ENCODE measurements around the gene TIMM44.

TIMM44 gene

DNA sequence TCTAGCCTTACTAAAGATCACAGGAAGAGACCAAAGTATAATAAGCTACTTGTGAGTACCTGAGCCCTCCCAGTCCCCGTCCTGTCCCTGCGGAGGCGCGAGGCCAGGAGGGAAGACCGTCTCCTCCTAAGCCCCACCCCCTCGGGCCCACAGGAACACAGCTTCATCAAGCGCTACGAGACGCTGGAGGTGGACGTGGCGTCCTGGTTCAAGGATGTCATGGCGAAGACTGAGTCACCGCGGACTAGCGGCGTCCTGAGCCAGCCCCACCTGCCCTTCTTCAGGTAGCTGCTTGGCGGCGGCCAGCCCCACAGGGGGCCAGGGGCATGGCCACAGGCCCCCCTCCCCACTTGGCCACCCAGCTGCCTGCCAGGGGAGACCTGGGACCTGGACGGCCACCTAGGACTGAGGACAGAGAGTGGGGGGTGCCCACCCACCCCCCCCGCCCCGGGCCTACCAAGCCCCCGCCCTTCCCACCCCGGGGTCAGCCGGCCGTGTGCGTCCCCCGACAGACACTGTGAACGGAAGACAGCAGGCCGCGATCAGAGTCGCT lies 31.2 kb downstream of the TIMM44 start:
- no peak for DNase-seq

DNA sequence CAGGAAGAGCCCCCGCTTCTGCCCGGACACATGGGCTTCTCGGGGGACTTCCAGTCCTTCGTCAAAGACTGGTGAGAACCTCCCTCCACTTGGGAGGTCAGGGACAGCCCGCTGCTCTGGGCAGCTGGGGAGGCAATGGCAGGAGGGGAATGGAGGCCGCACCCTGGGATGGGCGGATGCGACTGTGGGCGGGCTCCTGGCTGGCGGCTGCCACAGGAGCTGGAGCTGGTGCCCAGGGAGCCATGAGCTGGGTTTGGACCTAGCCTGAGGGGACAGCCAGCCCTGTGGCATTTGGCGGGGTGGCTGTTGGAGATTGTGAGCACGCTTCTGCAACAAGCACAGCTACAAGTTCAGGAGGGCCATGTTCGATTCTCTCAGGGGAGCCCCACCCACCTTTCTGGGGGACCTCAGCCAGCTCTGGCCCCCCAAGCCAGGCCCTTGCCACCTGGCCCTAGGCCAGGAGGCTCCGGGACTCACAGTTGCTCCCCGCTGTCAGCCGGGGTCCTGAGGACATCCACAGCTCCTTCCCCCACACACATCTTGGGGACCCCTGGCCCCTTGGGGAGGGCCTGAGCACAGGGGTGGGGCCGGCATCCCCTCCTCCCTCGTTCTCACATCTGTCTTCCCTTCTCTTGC lies 31.8 kb downstream of the TIMM44 start:
- no peak for DNase-seq

DNA sequence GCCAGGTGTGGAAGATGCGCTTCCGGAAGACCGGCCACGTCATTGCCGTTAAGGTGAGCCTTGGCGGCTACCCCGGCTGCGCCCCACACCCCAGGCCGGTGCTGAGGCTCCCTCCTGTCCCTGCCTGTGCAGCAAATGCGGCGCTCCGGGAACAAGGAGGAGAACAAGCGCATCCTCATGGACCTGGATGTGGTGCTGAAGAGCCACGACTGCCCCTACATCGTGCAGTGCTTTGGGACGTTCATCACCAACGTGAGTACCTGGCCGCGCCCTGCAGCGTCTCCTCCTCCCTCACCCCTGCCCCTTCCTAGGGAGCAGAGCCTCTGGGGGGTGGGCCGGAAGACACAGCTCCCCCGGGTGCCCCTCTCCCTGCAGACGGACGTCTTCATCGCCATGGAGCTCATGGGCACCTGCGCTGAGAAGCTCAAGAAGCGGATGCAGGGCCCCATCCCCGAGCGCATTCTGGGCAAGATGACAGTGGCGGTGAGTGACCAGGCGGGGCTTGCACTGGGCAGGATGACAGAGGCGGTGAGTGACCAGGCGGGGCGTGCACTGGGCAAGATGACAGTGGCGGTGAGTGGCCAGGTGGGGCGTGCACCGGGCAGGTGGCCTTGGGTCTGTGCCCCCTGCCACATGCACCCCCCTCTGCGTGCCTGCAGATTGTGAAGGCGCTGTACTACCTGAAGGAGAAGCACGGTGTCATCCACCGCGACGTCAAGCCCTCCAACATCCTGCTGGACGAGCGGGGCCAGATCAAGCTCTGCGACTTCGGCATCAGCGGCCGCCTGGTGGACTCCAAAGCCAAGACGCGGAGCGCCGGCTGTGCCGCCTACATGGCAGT lies 32.9 kb downstream of the TIMM44 start:
- DNase-seq: no peak

DNA sequence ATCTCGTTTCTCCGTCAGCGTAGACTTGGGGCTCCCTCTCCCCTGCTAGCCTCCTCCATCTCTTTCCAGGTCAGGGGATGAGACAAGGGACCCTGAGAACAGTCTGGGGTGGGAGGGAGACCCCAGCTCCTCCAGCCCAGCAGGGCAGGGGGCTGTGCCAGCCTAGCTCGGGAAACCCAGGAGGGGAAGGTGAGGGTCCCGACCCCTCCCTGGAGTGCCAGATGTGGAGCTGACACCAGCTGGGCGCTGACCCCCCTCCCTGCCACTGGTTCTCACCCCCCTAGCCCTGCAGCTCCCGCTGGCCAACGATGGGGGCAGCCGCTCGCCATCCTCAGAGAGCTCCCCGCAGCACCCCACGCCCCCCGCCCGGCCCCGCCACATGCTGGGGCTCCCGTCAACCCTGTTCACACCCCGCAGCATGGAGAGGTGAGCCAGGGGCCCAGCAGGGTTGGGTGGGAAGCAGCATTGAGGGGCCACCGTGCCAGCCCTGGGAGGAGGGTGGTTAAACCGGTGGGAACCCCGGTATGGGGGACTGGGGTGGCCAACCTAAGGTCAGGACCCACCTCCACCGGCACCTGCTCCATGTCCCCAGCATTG lies 33.9 kb downstream of the TIMM44 start:
- DNase-seq: no peak

DNA sequence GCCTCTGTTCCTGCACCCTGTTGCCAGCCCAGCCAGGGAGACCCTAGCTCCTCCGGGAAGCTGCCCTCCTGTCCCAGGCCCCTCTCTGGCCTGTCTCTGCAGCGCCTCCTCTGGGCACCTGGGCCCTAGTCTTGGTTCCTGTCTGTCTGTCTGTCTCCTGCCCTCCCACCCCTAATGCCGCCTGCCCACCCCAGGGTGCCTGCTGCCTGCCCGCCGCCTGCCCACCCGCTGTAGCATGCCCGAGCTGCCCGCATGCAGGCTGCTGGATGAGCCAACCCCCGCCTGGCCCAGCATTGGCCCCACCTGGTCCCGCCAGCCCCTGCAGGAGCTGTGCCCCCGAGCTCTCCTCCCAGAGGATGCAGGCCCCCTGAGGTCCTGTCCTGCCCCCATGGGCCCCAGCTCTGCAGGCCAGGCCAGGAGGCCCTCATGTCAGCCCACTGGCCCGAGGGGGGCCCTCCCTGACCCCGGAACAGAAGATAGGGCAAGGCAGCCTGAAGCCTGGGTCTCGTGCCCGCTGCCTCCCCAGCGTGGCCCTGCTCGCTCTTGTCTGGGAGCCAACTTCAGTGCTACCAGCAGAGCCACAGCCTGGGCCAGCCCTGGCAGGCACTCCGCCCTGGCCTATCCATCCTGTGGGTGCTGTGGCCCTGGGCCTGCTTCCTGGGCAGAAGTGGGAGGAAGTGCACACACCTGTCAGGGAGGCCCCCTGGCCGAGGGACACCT lies 34.6 kb downstream of the TIMM44 start:
- no peak for DNase-seq

DNA sequence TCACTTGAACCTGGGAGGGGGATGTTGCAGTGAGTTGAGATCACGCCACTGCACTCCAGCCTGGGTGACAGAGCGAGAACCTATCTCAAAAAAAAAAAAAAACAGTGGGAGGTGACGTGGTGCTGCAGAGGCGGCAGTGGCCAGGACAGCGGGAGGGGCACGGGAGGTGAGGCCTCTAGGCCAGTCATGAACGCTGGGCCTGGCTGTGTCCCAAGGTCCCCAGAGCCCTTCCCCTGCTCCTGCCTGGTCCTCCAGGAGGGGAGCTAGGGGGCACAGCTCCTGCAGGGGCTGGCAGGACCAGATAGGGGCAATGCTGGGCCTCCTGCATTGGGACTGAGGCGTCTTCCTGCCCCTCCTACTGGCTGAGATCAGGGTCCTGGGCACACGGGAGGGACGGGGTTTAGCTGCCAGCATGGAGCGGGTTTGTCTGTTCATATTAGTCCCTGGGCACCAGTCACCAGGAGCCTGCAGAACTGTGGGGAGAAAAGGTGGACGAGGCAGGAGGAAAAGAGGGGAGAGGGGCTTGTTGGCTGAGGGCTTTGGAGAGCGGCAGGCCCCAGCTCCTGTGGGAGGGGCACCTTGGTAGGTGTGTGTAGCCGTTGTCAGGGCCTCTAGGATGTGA lies 35.3 kb downstream of the TIMM44 start:
- DNase-seq: no peak

DNA sequence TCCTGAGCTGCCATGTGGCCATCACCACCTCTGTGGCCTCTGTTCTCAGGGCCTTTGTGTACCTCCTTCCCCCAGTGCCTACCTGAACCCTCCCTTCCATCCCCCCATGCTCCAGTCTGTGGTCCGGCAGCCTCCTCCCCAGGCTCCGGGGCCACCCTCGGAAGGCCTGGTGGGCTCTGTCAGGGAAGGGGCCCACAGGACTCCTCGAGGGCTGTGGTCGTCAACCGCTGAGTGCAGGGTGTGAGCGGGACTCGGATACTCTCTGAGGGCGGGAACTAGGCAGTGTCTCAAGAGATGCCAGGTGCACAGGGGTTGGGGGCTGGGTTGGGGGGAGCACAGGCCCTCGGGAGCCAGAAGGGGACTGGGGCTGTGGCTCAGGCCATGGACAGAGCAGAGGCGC lies 35.9 kb downstream of the TIMM44 start:
- DNase-seq: no peak

DNA sequence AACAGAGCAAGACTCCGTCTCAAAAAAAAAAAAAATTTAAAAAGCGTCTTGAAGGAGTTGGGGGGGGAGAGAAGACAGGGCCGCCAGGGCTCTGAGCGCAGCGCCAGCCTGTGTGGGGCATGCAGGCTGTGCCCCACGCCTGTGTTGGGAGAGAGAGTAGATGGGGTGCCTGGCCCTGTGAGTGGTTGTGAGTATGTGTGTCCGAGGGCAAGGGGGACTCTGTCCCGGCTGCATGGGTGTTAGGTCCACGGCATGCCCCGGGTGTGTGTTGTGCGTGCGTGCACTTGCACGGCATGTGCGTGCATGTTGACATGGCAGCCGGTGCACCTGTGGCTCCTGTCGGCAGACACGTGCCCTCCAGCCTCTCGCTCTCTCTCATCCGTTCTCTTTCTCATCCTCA lies 36.3 kb downstream of the TIMM44 start:
- no peak for DNase-seq

DNA sequence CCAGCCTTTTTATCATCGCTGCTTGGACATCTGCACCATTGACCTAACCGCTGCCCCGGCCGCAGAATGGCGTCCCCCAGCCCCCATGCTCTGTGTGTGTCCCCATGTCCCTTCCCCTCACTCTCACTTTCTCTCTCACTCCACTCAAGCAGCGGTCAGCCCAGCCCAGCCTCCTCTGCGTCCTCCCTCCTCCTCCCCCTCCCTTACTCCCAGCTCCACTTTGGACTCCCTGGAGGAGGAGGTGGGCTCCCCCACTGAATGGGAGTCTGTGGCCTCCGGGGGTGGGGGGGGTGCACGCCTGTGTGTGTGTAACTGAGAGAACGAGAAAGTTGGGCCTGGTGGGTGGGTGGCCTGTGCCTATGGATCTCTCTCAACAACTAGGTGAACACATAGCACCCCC lies 37.6 kb downstream of the TIMM44 start:
- DNase-seq: no peak

DNA sequence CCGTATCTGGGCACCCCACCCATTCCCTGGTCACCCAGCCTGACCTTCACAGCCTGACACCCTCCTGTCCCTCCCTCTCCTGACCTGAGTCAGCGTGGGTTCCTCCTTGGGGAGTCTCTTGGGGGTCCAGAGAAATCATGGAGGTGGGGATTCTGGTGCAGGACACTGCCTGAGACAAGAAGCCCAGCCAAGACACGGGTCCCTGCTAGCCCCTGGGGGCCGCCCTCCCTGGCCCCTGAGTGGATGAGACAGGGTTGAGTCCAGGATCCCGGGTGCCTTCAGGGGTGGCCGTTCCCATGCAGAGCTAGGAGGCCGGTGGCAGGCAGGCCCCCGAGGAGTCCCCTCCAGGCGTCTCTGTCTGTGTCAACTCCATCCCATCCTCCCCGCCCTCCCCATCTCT lies 38.2 kb downstream of the TIMM44 start:
- no peak for DNase-seq

DNA sequence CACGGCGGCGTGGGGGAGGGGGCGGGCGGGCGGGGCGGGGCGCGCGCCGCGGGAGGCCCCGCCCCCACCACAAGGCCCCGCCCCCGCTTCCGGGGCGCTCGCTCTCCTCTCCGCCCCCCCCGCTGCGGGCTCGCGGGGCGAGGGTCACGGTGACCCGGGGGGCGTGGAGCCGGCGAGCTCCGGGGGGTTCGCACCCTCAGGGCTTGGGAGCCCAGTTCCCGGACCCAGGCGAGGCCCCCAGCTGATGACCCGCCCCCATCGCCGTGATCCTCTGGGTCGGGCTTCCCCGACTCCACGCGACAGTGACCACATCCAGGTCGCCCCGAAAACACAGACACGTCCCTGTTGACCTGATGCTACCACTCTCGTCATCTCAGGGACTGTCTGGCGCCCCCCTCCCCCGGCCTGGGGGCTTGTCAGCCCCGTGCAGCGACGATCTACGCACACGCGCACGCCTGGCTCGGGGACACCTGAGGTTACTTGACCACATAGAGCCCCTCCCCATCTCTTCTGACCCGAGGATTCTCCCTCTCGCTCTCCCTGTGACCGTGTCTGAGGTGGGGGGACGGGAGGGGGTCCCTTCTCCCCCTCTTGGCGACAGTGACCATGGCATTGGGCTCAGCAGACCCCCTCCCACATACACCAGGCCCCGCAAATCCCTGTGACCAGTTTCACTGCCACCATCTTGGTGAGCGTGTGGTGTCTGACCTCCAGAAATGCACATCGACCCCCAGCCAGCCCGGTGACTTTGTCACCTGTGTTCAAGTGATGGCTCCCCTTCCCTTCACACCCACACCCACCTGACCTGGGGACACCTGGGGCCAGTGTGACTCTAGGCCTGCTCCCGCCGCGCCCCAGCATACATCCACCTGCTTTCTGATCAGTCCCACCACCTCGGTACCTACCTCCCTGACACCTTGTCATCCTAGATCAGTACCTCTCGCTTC lies 39.1 kb downstream of the TIMM44 start:
- no peak for DNase-seq

DNA sequence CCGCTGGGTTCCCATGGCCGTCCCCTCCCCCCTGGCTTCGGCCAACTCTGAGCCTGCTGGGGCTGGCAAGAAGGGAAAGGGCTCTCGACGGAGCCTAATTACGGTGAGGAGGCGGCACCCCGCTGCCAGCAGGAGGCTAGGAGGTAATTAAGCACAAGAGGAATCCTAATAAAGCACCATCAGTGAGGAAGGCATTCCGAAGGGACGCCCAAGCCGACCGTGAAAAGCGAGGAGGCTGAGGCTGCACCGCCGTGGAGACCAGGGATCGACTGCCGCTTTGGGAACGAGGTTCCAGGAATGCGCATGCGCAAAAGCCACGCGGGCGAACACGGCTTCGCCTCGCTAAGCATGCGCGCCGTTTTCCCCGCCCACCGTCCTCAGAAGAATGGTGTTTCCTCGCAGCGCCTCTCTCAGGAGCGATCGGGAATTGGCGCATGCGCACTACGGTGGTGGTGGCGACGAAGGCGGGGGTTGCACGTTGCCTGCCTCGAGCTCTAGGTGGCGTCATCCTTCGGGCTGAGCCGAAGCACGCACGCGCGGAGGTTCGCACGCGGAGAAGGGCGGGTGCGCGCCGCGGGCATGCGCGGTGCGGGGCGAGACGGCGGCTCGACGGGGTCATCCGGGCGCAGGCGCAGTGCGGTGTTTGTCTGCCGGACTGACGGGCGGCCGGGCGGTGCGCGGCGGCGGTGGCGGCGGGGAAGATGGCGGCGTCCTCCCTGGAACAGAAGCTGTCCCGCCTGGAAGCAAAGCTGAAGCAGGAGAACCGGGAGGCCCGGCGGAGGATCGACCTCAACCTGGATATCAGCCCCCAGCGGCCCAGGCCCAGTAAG lies 40.0 kb downstream of the TIMM44 start, which contains the start of gene MAP2K7:
MAP2K7 (plus strand) TSS at position 634 of the 830 bp plus-strand sequence; CDS start at position 702, 68 bp downstream.
- peak; percentile 98 for DNase-seq

DNA sequence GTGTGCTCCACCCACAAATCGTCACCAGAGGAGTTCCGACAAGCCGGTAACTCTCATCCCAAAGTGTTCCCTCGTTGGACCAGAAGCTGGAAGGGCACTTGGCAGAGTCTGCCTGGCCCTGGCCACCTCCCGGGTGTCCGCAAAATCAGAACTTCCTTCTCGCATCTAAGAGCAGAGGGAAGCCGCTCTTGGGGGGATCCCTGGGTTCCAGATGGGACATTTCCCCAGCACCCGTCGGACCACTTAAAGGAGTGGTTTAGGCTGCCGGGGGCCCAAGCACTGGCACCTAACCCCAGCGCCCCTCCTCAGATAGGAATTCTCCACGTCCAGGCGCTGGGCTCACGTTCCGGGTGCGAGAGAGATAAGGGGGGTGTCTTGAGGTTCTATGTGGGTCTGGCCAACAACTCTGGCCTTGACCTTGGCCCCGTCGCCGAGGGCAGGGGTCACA lies 40.6 kb downstream of the TIMM44 start:
- DNase-seq: no peak

DNA sequence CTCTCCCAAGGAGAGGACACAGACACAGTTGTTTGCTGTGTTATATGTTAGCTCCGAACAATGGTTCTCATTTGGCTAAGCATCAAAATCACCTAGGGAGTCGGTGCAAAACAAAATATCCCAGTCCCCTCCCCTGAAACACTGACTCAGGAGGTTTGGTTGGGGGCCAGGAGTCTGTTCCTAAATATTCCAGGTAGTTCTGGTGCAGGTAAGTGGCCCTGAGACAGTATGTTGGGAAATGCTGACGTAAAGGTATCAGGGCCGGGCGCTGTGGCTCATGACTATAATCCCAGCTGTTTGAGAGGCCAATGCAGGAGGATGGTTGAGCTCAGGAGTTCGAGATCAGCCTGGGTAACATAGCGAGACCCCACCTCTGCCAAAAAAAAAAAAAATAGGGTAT lies 42.1 kb downstream of the TIMM44 start:
- DNase-seq: no peak

DNA sequence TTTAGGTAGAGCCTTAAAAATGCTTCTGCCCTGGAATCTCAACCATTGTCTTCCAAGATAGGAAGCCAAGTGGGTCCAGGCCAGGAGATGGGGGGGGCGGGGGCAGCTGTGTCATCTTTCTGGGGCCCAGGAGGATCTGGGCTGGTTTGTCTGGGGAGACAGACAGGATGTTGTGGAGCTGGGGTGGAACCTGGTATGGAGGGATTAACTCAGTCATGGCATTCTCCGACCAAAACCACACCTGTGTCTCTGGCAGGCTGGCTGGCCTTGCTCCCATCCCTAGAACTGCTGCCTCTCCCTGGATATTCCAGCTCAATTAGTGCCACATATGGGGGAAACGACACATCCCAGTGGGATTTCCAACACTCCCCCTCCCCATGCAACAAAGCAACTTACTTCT lies 42.5 kb downstream of the TIMM44 start:
- no peak for DNase-seq

DNA sequence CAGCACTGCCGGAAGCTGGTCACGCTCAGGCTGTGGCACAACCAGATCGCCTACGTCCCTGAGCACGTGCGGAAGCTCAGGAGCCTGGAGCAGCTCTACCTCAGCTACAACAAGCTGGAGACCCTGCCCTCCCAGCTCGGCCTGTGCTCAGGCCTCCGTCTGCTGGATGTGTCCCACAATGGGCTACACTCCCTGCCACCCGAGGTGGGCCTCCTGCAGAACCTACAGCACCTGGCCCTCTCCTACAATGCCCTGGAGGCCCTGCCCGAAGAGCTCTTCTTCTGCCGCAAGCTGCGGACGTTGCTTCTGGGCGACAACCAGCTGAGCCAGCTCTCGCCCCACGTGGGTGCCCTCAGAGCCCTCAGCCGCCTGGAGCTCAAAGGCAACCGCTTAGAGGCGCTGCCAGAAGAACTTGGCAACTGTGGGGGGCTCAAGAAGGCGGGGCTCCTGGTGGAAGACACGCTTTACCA lies 43.0 kb downstream of the TIMM44 start:
- DNase-seq: no peak

DNA sequence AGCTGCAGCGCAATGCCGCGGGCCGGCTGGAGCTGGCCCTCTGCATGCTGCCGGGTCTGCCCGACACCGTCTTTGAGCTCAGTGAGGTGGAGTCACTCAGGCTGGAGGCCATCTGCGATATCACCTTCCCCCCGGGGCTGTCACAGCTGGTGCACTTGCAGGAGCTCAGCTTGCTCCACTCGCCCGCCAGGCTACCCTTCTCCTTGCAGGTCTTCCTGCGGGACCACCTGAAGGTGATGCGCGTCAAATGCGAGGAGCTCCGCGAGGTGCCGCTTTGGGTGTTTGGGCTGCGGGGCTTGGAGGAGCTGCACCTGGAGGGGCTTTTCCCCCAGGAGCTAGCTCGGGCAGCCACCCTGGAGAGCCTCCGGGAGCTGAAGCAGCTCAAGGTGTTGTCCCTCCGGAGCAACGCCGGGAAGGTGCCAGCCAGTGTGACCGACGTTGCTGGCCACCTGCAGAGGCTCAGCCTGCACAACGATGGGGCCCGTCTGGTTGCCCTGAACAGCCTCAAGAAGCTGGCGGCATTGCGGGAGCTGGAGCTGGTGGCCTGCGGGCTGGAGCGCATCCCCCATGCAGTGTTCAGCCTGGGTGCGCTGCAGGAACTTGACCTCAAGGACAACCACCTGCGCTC lies 43.6 kb downstream of the TIMM44 start:
- no peak for DNase-seq

DNA sequence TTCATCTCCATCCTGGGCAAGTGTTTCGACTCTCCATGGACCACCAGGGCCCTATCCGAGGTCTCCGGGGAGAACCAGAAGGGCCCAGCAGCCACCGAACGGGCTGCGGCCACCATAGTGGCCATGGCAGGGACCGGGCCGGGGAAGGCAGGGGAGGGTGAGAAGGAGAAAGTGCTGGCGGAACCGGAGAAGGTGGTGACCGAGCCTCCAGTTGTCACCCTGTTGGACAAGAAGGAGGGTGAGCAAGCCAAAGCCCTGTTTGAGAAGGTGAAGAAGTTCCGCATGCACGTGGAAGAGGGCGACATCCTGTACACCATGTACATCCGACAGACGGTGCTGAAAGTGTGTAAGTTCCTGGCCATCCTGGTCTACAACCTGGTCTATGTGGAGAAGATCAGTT lies 44.5 kb downstream of the TIMM44 start:
- no peak for DNase-seq

DNA sequence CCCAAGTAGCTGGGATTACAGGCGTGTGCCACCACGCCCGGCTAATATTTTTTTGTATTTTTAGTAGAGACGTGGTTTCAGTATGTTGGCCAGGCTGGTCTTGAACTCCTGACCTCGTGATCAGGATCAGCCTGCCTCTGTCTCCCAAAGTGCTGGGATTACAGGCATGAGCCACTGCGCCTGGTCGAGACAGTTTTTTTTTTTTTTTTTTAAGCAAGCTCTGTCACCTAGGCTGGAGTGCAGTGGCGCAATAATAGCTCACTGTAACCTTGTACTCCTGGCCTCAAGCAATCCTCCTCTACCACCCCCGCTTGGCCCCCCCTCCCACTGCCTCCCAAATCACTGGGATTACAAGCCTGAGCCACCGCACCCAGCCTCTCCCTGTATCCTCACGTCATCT lies 46.2 kb downstream of the TIMM44 start:
- DNase-seq: no peak

DNA sequence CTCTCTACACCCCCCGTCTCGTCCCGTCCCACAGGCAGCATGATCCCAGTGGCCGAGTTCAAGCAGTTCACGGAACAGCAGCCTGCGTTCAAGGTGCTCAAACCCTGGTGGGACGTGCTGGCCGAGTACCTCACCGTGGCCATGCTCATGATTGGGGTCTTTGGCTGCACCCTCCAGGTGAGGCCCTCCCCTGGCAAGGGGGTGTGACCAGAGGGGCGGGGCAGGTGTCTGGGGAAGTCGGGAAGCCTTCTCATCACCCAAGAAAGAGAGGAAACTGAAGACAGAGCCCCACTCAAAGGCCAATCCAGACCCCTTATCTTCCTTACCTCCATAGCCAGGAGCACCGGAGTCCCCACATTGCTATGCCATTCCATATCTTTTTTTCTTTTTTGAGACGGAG lies 47.9 kb downstream of the TIMM44 start:
- no peak for DNase-seq

Measured in DMS153 (cell line).